Left lung (tissue), 10 donors: Measurements from ENCODE around the gene NME1. TPM values are rescaled to one million over a fixed set of nuclear protein-coding genes. Genes with fewer than 3 reads are reported as not detected.
A peak's percentile ranks its signal among the peaks of the same experiment; 100 is the strongest.

Source experiments
- ATAC-seq: fragments of 200-7000 bp; cut with Tn5 transposase; one replicate; pipeline ENCODE4 v1.9.1; 2020; ENCODE audit warnings: moderate library complexity
- DNase-seq, 4 donors: peaks; one replicate each; pipeline ENCODE4 v3.0.0-alpha.2; 2013 to 2020
- H3K27ac ChIP-seq, 2 donors: fragments of 200-600 bp; sonication (generic) in 1 of 2; one replicate each; pipeline versions ENCODE4 v1.5.0 to v1.8.0; 2020 to 2021
- H3K27me3 ChIP-seq, 2 donors: fragments of 200-600 bp; sonication (generic) in 1 of 2; one replicate each; pipeline versions ENCODE4 v1.5.0 to v1.8.0; 2020 to 2021
- H3K36me3 ChIP-seq, 2 donors: fragments of 200-600 bp; sonication (generic) in 1 of 2; one replicate each; pipeline versions ENCODE4 v1.5.0 to v1.8.0; 2020 to 2021
- H3K4me1 ChIP-seq, 2 donors: fragments of 200-600 bp; one replicate each; pipeline ENCODE4 v1.8.0; 2021
- H3K4me3 ChIP-seq, 2 donors: fragments of 200-600 bp; sonication (generic) in 1 of 2; one replicate each; pipeline versions ENCODE4 v1.5.0 to v1.8.0; 2020 to 2021; ENCODE audit warnings: mild to moderate bottlenecking in 1 of 2
- H3K9me3 ChIP-seq, 2 donors: fragments of 200-600 bp; sonication (generic) in 1 of 2; one replicate each; pipeline versions ENCODE4 v1.5.0 to v1.8.0; 2020 to 2021
- intact Hi-C, 2 donors: fragments of 100-400 bp; cut with DNase I; formaldehyde crosslinking; loops; one replicate each; pipeline versions ENCODE4 v1.11.2 to v1.14.2; 2022
- polyA plus RNA-seq, 6 donors: library from polyadenylated mRNA; unstranded; fragments of 120-200 nt; gene quantifications; one replicate each; pipeline ENCODE4 v1.2.1, GENCODE V29; 2013; ENCODE audit not compliant: insufficient read length in 6 of 6
- total RNA-seq, 2 donors: library from RNA; stranded (reverse); fragmentation: NEBNext Ultra II Directional; extraction: Animal tissue kit (Norgen Biotek cat#: 25700); gene quantifications; one replicate each; pipeline ENCODE4 v1.2.1, GENCODE V29; 2021
- TF ChIP-seq, protein P1 (sequence below), 2 donors: fragments of 200-600 bp; sonication (generic) in 1 of 2; IDR thresholded peaks; one replicate each; pipeline versions ENCODE4 v1.5.0 to v1.8.0; 2021; ENCODE audit warnings: antibody characterized with exemption in 2 of 2
- donor health status: DM: no; HTN: yes; CAD: no.
- donor health status: DM: no; HTN: no; CAD: no.

Gene NME1
- total and polyA plus RNA-seq, 8 donors, result 47.7 to 131 (median 59.1) TPM

DNA sequence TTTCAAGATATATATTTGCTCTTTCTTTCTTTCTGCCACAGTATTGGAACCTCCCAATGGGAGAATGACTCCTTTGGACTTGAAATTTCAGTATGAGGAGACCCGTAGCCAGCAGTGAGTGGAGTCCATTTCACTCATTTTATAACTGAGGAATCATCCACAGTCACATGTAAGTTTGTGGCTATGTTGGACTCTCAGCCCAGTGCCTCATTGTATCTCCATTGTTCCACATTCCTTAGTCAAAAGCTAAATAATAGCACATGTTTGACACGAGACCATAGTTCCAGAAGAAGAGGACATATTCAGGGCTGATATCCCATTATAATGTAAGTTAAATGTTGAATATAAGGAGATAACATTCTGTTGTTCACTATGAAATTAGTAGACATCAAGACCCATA lies 20.0 kb upstream of the NME1 start:
- Histone ChIP-seq H3K9me3 (no peaks in the 10 kb centered on the region), H3K4me3 (no peak overlapping the region), H3K36me3 (no peaks in the 10 kb centered on the region), H3K27ac (peak overlapping the region in 1 of 2 donors; percentile 10), H3K27me3 (no peaks in the 10 kb centered on the region), H3K4me1 (peaks cover 0 to 14% of the 10 kb centered on the region in 2 donors)
- DNase-seq, result no peak
- TF ChIP-seq, protein P1, sequence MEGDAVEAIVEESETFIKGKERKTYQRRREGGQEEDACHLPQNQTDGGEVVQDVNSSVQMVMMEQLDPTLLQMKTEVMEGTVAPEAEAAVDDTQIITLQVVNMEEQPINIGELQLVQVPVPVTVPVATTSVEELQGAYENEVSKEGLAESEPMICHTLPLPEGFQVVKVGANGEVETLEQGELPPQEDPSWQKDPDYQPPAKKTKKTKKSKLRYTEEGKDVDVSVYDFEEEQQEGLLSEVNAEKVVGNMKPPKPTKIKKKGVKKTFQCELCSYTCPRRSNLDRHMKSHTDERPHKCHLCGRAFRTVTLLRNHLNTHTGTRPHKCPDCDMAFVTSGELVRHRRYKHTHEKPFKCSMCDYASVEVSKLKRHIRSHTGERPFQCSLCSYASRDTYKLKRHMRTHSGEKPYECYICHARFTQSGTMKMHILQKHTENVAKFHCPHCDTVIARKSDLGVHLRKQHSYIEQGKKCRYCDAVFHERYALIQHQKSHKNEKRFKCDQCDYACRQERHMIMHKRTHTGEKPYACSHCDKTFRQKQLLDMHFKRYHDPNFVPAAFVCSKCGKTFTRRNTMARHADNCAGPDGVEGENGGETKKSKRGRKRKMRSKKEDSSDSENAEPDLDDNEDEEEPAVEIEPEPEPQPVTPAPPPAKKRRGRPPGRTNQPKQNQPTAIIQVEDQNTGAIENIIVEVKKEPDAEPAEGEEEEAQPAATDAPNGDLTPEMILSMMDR (IDR thresholded peaks at IDR 0.05), result no peak
- intact Hi-C loops, result no loop called here
- no peak for ATAC-seq

DNA sequence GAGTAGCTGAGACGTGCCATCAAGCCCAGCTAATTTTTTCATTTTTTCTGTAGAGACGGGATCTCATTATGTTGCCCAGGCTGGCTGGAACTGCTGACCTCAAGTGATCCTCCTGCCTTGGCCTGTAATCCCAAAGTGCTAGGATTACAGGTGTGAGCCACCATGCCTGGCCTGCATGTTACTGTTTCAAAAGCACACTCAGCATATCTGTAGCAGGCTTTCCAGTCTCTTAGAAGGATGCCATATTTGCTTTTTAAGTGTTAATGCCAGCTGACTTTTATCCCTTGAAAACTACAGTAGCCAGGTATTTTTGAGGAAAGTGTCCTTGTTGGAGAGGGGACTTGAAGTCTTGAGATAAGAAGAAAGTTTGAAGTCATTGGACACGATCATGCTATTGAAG lies 17.4 kb upstream of the NME1 start:
- intact Hi-C loops, result no loop called here
- Histone ChIP-seq H3K27ac (no peak overlapping the region), H3K4me1 (peaks cover 0 to 12% of the 10 kb centered on the region in 2 donors), H3K36me3 (no peaks in the 10 kb centered on the region), H3K9me3 (no peaks in the 10 kb centered on the region), H3K27me3 (no peaks in the 10 kb centered on the region), H3K4me3 (no peak overlapping the region)
- DNase-seq (no peak), ATAC-seq (no peak)
- TF ChIP-seq, protein P1 (IDR thresholded peaks at IDR 0.05), result no peak

DNA sequence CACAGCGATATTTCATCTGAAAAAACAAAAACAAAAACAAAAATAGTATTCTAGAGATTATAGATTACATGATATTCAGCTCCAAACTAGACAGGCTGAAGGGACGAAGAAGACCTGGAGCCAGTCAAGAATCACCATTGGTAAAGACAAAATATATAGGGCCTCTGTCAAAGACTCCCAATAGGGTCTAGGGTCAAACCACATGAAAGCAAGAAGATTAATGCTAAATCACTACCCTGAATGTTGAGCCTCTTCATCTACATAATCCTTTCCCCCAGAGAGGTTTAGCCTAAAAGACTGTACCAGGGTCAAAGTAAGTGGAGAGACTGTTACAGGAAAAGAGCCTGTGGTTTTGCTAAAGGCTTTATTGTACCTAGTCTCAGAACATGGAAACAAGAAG lies 10.8 kb upstream of the NME1 start:
- Histone ChIP-seq H3K4me3 (no peak overlapping the region), H3K4me1 (no peaks in the 10 kb centered on the region), H3K36me3 (no peaks in the 10 kb centered on the region), H3K27ac (no peak overlapping the region), H3K27me3 (no peaks in the 10 kb centered on the region), H3K9me3 (no peaks in the 10 kb centered on the region)
- ATAC-seq (no peak), DNase-seq (no peak)
- TF ChIP-seq, protein P1 (IDR thresholded peaks at IDR 0.05), result no peak
- intact Hi-C loops, result no loop called here

DNA sequence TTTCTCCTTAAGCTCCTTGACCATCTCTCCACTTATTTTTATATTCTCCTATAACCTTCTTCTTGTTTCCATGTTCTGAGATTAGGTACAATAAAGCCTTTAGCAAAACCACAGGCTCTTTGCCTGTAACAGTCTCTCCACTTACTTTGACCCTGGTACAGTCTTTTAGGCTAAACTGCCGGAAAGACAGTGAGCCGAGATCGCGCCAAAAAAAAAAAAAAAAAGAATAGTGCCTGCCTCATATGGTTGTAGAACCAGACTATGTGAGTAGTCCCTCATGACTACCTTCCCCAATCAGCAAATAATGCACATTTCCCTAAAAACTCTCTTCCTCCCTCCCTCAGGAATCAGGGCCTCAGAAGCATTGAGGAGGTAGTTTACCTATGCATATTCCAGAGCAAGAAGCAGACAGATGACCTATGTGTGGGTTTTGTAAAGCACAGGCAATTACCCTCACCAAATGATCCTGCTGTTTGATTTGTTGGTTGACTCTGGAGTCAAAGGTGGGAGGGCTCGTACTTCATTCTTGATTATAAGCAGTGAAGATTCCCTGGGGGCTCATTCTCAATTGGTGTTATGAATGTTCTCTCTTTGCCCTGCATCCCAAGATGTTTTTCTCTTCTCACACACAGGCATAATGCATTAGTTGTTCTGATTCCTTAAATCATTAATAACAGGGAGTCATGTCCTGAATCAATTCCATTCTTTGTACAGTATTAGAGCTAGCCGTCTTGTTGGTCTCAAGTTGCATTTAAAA lies 8.9 kb upstream of the NME1 start:
- Histone ChIP-seq H3K27ac (no peak overlapping the region), H3K9me3 (no peaks in the 10 kb centered on the region), H3K4me3 (no peak overlapping the region), H3K36me3 (no peaks in the 10 kb centered on the region), H3K4me1 (no peaks in the 10 kb centered on the region), H3K27me3 (no peaks in the 10 kb centered on the region)
- ATAC-seq (no peak), DNase-seq (no peak)
- intact Hi-C loops, result no loop called here
- TF ChIP-seq, protein P1 (IDR thresholded peaks at IDR 0.05), result no peak

DNA sequence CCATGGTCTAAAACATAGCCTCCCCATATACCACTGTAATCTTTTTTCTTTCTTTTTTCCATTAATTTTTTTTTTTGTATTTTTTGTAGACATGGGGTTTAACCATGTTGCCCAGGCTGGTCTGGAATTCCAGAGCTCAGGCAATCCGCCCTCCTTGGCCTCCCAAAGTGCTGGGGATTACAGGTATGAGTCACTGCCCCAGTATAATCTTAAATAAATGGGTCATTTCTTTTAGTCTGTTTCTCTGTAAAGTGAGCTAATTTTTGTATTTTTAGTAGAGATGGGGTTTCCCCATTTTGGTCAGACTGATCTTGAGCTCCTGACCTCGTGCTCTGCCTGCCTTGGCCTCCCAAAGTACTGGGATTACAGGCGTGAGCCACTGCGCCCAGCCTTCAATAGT lies 5.7 kb upstream of the NME1 start:
- TF ChIP-seq, protein P1 (IDR thresholded peaks at IDR 0.05), result no peak
- no peaks in the 10 kb centered on the region for H3K9me3 ChIP-seq
- ATAC-seq (no peak), DNase-seq (no peak)
- H3K27ac ChIP-seq, result no peak overlapping the region
- no peaks in the 10 kb centered on the region for H3K36me3 ChIP-seq
- H3K27me3 ChIP-seq, result no peaks in the 10 kb centered on the region
- intact Hi-C loops, result no loop called here
- no peak overlapping the region for H3K4me3 ChIP-seq
- peaks cover 0 to 6% of the 10 kb centered on the region in 2 donors for H3K4me1 ChIP-seq
